HG03039 (cell line): ENCODE data around the gene DOC2A.
"Not testable (repeated sequence)": the region's sequence is repeated elsewhere in the genome, so short reads cannot be mapped to it uniquely, and the experiment has no call there.

Experiments
- ATAC-seq: cut with Tn5 transposase; IDR thresholded peaks from one replicate; pipeline ENCODE4 v1.9.1; 2021; ENCODE audit warnings: mild to moderate bottlenecking, moderate library complexity; ENCODE audit not compliant: unreplicated experiment

DOC2A gene

GRCh38 chr16:30010844-30011713 is at the start of gene DOC2A:
Gene DOC2A, minus strand, starts transcription at chr16:30011027. Its CDS starts 805 bp downstream, at chr16:30010222.
- no peak for ATAC-seq

- ATAC-seq = no peak
Observed at GRCh38 chr16:30060346-30060745, 49.5 kb upstream of the DOC2A start.

GRCh38 chr16:30054959-30055553 is 44.2 kb upstream of the DOC2A start:
- no peak for ATAC-seq

GRCh38 chr16:30054451-30054850 is 43.6 kb upstream of the DOC2A start:
- ATAC-seq = no peak

GRCh38 chr16:30053376-30054015 is 42.7 kb upstream of the DOC2A start:
- no peak for ATAC-seq

GRCh38 chr16:30052671-30053372 is 42.0 kb upstream of the DOC2A start:
- ATAC-seq = peak; percentile 68

- ATAC-seq = no peak
Observed at GRCh38 chr16:30051518-30051917, 40.7 kb upstream of the DOC2A start.

GRCh38 chr16:30049871-30050270 is 39.0 kb upstream of the DOC2A start:
- ATAC-seq = no peak

GRCh38 chr16:30046588-30046987 is 35.8 kb upstream of the DOC2A start:
- ATAC-seq = no peak

GRCh38 chr16:30046178-30046577 is 35.4 kb upstream of the DOC2A start:
- no peak for ATAC-seq

- no peak for ATAC-seq
Observed at GRCh38 chr16:30041841-30042240, 31.0 kb upstream of the DOC2A start.

- not testable (repeated sequence) for ATAC-seq
Observed at GRCh38 chr16:30040690-30041089, 29.9 kb upstream of the DOC2A start.

- ATAC-seq = no peak
Observed at GRCh38 chr16:30040221-30040620, 29.4 kb upstream of the DOC2A start.

GRCh38 chr16:30033270-30033669 is 22.4 kb upstream of the DOC2A start:
- no peak for ATAC-seq

GRCh38 chr16:30032083-30032819 is 21.4 kb upstream of the DOC2A start:
- ATAC-seq = no peak

- ATAC-seq = no peak
Observed at GRCh38 chr16:30031477-30031918, 20.7 kb upstream of the DOC2A start.

GRCh38 chr16:30030841-30031413 is 20.1 kb upstream of the DOC2A start, which contains the start of gene TLCD3B:
Gene TLCD3B, minus strand, starts transcription at chr16:30031271. Its CDS starts 744 bp downstream, at chr16:30030527.
- no peak for ATAC-seq

GRCh38 chr16:30030011-30030685 is 19.3 kb upstream of the DOC2A start:
- ATAC-seq = no peak

GRCh38 chr16:30028438-30029076 is 17.7 kb upstream of the DOC2A start:
- ATAC-seq = no peak
